HL-60 (cell line): ENCODE results near the gene UBA7.

Source experiments
- CTCF ChIP-seq: IDR thresholded peaks from one replicate; pipeline ENCODE4 v1.5.1; 2011; ENCODE audit warnings: low read length, control low read depth, inconsistent platforms; ENCODE audit not compliant: insufficient read depth
- GABPA ChIP-seq: IDR thresholded peaks from 2 replicates; pipeline ENCODE4 v1.6.1; 2012; ENCODE audit warnings: low read depth
- SPI1 ChIP-seq: IDR thresholded peaks from 2 replicates; pipeline ENCODE4 v1.6.1; 2012; ENCODE audit warnings: low read depth, mild to moderate bottlenecking, borderline replicate concordance

GRCh38 chr3:49757197-49757596 is 56.6 kb downstream of the UBA7 start:
- TF ChIP-seq CTCF (no peak), SPI1 (no peak), GABPA (no peak)
